Measurements from ENCODE around the gene WNK4.

Gene WNK4

DNA sequence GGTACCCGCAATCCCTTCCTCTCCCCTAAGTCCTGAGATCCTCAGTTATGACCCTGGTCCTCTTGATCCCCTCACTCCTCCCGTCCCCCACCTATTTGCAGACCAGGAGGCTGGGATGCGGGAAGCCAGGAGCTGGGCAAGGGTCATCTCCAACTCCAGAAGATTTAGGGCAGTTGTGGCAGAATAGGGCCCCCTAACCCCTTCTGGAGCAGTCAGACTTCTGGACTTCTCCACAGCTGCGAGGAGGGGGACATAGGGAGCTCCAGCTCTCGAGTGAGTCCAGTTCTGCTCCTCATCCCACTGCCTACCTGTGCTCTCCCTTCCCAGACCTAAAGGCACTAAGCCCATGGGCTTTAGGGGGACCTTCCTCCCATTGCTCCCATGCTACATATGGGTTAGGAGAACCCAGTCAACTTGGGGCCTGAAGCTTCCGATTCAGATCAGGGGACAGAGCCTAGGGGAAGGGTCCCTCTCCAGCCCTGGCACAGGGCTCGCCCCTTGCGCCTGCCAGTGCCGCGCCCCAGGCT is 1.3 kb downstream of the WNK4 start:
- TF ChIP-seq, protein P1, sequence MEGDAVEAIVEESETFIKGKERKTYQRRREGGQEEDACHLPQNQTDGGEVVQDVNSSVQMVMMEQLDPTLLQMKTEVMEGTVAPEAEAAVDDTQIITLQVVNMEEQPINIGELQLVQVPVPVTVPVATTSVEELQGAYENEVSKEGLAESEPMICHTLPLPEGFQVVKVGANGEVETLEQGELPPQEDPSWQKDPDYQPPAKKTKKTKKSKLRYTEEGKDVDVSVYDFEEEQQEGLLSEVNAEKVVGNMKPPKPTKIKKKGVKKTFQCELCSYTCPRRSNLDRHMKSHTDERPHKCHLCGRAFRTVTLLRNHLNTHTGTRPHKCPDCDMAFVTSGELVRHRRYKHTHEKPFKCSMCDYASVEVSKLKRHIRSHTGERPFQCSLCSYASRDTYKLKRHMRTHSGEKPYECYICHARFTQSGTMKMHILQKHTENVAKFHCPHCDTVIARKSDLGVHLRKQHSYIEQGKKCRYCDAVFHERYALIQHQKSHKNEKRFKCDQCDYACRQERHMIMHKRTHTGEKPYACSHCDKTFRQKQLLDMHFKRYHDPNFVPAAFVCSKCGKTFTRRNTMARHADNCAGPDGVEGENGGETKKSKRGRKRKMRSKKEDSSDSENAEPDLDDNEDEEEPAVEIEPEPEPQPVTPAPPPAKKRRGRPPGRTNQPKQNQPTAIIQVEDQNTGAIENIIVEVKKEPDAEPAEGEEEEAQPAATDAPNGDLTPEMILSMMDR (IDR thresholded peaks at IDR 0.05; ENCODE audit: low read depth, low read length, missing control alignments) = no peak
- DNase-seq (ENCODE audit: extremely low read depth, low read depth) = no peak
- peak overlapping the region; percentile 50 for H3K4me3 ChIP-seq (replicated peaks; ENCODE audit: low read depth, low read length)

DNA sequence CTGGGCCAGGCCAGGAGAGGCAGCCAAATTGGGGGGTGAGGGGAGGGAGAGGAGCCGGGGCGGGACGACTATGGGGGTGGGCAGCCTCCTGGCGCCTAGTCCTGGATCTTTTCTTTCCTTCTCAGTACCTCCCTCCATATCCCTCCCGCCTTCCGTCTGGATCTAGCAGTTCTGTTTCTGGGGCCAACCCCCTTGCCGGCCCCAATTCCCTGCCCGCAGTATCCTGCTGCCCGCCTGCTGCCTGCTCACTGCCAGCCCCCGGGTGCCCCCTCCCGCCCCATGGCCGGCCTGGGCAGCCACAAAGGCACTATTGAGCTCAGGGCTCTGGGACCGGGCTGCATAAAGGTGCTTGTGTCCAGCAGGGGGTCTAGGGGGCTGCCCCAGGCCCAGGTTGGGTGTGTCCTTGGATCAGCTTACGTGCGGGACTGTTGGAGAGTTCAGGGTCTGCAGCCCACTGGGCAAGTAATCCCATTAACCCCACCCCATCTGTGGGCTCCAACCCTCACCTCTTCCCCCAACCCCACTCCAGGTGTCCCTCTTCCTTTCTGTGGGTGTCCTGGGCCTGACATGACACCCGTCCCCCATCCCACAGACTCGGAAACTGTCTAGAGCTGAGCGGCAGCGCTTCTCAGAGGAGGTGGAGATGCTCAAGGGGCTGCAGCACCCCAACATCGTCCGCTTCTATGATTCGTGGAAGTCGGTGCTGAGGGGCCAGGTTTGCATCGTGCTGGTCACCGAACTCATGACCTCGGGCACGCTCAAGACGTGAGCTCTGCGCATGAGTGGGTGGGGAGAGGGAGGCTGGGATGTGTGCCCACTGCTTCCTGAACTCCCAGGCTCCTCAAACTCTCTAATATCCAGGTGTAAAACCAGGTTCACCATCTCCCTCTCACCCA is 2.0 kb downstream of the WNK4 start:
- peak overlapping the region; percentile 50 for H3K4me3 ChIP-seq (replicated peaks; ENCODE audit: low read depth, low read length)
- no peak for DNase-seq (ENCODE audit: extremely low read depth, low read depth)
- TF ChIP-seq, protein P1 (IDR thresholded peaks at IDR 0.05; ENCODE audit: low read depth, low read length, missing control alignments) = no peak

DNA sequence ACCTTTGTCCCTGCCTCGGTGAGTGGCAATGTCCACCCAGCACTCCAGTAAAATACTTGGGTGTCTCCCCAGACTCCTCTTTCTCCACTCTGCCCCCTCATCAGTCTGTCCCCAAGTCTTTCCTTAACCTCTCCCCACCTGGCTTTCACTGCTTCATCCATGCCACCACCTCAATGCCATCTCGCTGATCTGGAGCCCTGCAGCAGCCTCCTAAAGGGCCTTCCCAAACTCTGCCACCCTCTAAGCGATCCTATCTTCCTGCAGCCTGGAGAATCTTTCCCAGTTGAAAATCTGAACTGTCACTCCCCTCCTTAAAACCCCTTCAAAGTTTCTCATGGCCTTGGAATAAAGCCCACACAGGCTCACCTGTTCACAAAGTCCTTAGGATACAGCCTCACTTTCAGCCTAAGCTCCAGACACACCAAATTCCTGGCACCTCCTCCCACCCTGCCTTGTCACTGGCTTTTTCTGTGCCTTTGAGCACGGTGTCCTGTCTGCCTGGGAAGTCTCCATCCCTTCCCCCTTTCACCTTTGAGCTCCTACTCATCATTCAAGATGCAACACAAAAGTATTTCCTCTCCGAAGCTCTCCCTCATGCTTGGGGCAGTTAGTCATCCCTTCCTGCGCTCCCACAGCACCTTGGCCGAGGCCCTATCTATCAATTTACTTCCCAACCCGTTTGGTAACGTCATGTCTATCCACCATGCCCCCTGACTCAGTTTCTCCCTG is 2.8 kb downstream of the WNK4 start:
- H3K4me3 ChIP-seq (replicated peaks; ENCODE audit: low read depth, low read length) = no peak overlapping the region
- no peak for DNase-seq (ENCODE audit: extremely low read depth, low read depth)
- TF ChIP-seq, protein P1 (IDR thresholded peaks at IDR 0.05; ENCODE audit: low read depth, low read length, missing control alignments) = no peak

DNA sequence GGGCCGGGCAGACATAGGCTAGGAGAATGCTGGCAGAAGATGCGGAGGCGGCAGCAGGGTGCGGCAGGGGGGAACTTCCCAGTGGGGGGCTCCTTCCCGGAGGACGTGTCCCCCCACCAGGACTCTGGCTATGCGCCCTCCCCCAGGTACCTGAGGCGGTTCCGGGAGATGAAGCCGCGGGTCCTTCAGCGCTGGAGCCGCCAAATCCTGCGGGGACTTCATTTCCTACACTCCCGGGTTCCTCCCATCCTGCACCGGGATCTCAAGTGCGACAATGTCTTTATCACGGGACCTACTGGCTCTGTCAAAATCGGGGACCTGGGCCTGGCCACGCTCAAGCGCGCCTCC is 3.4 kb downstream of the WNK4 start:
- DNase-seq (ENCODE audit: extremely low read depth, low read depth) = no peak
- TF ChIP-seq, protein P1 (IDR thresholded peaks at IDR 0.05; ENCODE audit: low read depth, low read length, missing control alignments) = no peak
- H3K4me3 ChIP-seq (replicated peaks; ENCODE audit: low read depth, low read length) = no peak overlapping the region

DNA sequence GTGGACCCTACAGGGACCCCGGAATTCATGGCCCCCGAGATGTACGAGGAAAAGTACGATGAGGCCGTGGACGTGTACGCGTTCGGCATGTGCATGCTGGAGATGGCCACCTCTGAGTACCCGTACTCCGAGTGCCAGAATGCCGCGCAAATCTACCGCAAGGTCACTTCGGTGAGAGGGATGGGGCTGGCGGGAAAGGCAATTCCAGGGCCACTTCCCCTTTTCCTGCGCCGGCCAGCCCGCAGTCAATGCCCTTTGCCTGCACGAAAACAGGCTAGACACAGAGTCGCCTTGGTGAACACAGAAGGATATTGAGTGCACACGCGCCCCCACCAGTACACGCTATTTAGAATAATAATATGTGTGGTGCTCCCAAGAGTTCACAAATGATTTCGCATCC is 4.0 kb downstream of the WNK4 start:
- TF ChIP-seq, protein P1 (IDR thresholded peaks at IDR 0.05; ENCODE audit: low read depth, low read length, missing control alignments) = no peak
- H3K4me3 ChIP-seq (replicated peaks; ENCODE audit: low read depth, low read length) = no peak overlapping the region
- no peak for DNase-seq (ENCODE audit: extremely low read depth, low read depth)

DNA sequence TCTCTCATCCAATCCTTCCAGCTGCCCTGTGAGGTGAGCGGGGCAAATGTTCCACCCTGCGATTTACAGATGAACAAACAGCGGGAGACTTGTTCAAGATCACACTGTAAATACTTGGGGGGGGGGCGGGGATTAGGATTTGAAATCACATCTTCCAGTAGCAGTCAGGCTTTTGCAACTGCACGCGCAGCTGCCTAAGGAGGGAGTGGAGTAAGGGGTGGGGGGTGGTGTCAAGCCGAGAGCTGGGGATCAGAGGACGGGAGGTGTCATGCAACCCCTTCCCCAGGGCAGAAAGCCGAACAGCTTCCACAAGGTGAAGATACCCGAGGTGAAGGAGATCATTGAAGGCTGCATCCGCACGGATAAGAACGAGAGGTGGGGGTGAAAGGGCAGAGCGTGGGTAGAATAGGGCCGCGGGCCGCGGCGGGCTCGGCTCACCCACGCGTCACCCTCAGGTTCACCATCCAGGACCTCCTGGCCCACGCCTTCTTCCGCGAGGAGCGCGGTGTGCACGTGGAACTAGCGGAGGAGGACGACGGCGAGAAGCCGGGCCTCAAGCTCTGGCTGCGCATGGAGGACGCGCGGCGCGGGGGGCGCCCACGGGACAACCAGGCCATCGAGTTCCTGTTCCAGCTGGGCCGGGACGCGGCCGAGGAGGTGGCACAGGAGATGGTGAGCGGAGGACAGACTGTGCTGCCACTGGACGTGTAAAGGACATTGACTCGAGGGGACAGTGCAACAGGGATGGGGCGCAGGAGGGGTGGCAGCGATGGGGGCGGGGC is 4.6 kb downstream of the WNK4 start:
- no peak overlapping the region for H3K4me3 ChIP-seq (replicated peaks; ENCODE audit: low read depth, low read length)
- TF ChIP-seq, protein P1 (IDR thresholded peaks at IDR 0.05; ENCODE audit: low read depth, low read length, missing control alignments) = no peak
- no peak for DNase-seq (ENCODE audit: extremely low read depth, low read depth)
